HG03342 (cell line): Measurements from ENCODE around the gene SMS.

Experiments
- ATAC-seq: cut with Tn5 transposase; IDR thresholded peaks from one replicate; pipeline ENCODE4 v1.9.1; 2021; ENCODE audit warnings: mild to moderate bottlenecking, moderate library complexity; ENCODE audit not compliant: unreplicated experiment

The SMS gene

GRCh38 chrX:21975242-21975641 is 34.7 kb downstream of the SMS start:
- ATAC-seq: no peak

DNA sequence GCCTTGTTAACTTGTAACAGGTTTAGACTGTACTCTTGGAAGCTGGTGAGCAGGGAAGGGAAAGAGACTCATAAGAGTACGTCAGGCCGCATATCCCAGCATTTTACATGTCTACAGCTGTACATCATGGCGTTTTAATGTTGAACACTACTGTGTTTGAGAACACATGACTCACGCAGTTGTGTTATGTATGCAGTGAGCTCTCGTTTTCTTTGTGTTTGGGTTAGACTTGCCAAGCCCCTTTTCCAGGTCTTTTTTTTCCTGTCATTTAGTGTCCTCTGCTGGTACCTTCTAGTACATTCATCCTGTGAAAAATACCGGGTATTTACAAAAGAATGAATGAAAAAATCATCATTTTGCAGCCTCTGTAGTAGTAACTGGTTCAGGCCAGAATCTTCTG is 35.3 kb downstream of the SMS start:
- no peak for ATAC-seq

GRCh38 chrX:21978346-21978745 is 37.8 kb downstream of the SMS start:
- no peak for ATAC-seq

GRCh38 chrX:21982311-21982710 is 41.8 kb downstream of the SMS start:
- no peak for ATAC-seq

GRCh38 chrX:21985332-21985777 is 44.8 kb downstream of the SMS start:
- ATAC-seq: peak; percentile 94

DNA sequence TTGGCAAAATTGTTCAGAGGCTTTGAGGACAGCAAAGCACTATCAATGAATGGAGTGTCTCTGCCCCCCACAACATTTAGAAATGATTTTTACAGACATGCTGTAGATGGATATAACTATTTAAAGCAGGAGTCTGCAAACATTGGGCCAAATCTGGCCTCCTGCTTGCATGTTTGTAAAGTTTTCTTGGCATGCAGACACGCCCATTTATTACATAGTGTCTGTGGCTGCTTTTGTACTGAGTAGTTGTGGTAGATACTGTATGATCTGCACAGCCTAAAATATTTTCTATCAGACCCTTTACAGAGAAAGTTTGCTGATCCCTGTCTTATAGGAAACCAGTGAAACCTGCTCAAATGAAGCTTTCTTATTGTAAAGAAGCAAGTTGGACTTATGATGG is 46.1 kb downstream of the SMS start:
- no peak for ATAC-seq

GRCh38 chrX:21989384-21989783 is 48.9 kb downstream of the SMS start:
- peak; percentile 36 for ATAC-seq

DNA sequence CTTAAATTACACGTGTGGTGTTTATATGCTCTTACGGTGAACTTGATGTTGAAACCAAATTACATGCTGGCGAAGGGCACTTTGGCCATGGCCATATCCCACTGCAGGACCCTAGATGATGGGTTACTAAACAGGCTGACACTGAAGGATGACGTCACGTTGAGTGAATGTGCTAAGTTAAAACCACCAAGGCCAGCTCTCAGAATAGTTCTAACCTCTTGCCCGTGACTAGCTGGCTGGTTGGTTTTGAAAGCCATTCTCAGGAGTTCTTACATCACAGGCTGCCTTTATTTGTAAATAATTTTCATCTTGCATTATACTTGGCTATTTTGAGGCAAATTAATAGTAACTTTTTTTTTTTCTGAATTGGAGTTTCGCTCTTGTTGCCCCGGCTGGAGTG is 50.3 kb downstream of the SMS start:
- no peak for ATAC-seq

DNA sequence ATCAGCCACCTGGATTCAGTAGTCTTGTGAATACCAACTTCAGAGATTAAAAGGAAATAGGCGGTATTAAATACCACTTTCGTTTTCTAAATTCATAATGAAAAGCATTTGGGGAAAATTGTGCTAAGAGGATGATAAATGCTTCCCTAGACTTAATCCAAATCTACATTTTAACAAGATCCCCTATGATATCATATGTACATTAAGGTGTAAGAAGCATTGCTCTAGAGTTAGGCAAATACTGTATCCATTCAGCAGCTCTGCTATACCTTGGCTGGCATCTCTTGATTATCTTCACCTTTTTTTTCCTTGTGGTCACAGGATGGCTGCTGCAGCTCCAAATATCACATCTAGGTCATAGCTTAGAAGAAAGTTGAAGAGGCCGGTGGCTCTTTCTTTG is 51.0 kb downstream of the SMS start:
- ATAC-seq: no peak

GRCh38 chrX:21993265-21993664 is 52.8 kb downstream of the SMS start:
- ATAC-seq: peak; percentile 76

GRCh38 chrX:21996872-21997455 is 56.5 kb downstream of the SMS start:
- no peak for ATAC-seq

DNA sequence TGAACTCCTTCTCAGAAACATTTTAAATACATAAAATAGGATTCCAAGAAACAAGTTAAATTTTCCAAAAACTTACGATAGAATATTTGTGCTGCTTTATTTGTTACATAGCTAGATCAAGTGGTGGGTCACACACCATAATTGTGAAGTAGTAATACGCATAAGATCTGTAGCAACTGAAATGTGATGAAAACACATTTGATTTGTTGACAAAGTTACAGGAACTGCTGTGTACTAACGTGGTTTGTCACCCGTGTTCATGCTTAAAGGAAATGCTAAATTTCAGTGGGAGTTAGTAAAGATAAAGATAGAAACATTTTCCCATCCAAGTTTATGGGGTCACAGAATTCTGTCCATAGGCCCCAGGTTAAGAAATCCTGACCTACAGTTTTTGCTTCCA is 57.5 kb downstream of the SMS start:
- ATAC-seq: no peak

DNA sequence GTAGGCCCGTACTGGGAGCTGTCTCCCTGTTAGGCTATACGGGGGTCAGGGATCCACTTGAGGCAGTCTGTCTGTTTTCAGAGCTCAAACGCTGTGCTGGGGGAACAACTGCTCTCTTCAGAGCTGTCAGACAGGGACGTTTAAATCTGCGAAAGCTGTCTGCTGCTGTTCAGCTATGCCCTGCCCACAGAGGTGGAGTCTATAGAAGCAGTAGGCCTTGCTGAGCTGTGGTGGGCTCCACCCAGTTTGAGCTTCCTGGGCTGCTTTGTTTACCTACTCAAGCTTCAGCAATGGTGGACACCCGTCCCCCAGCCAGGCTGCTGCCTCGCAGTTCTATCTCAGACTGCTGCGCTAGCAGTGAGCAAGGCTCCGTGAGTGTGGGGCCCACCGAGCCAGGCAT is 64.4 kb downstream of the SMS start:
- no peak for ATAC-seq

GRCh38 chrX:22012051-22012450 is 71.5 kb downstream of the SMS start:
- no peak for ATAC-seq

GRCh38 chrX:22012931-22013330 is 72.4 kb downstream of the SMS start:
- ATAC-seq: no peak

GRCh38 chrX:22015139-22015750 is 74.7 kb downstream of the SMS start:
- ATAC-seq: no peak

DNA sequence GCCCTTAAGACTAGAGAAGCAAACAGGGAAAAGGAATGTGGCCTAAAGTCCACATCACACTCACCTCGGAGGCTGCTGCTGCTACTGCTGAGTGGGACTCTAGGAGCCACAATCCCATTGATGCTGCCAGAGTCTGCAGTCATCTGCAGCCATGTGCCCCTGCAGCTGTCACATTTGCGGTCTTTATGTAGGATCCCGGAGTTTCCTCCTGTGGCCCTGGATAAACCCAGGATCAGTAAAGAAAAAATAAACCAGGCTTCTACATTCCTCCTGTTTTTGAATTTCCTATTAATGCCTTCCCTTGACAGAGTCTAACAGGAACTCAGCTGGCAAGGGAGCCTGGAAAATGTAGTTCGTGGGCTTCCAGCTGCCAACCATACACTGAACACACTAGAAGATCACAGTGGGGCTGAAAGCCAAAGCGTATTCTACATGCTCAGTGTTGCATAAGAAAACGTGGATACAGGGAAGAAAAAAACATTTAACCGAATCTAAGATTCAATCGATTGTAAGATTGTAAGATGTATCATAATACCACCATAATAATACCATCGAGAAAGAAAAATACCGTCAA is 81.3 kb downstream of the SMS start:
- ATAC-seq: no peak

- ATAC-seq: no peak
Measured at GRCh38 chrX:22024577-22024976, 84.1 kb downstream of the SMS start.

DNA sequence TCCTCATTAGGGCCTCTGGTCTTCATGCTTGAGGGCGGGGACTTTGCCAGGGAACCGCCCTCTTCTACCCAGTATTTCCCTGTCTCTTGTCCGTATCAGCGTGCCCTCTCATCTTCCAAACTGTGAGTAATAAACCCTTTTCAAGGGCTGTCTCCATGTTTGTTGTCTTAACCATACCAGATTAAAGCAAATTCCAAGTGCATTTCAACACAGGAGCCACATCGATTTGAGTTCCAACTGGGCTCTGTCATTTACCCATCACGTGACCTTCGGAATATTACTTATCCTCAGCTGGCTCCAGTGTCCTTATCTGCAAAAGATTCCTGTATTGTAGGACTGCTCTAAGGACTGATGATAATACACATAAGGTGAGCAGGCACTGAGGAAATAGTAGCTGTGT is 85.2 kb downstream of the SMS start:
- ATAC-seq: no peak

DNA sequence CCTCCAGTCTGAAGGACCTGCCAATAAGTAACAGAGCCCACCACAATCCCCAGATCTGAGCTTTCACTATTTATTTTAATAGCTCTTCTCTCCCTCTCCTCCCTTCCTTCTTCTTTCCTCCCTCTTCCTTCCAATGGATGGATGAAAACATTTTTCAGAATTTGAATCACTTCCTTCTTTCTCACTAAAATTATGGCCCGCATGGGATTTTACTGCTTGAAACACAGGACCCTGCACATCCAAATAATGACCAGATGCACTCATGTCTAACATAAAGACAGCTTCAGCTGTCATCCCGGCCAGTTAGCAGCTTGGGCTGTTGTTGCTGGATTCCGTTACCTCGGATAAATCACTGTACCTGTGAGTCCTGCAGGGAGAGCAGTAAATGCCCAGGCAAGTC is 86.2 kb downstream of the SMS start:
- ATAC-seq: no peak

GRCh38 chrX:22032084-22032483 is 91.6 kb downstream of the SMS start, which contains the start of gene PHEX:
Gene PHEX, plus strand, starts transcription at chrX:22032325. Its CDS starts 681 bp downstream, at chrX:22033006.
- no peak for ATAC-seq

- ATAC-seq: no peak
Measured at GRCh38 chrX:22032506-22032905, 92.0 kb downstream of the SMS start.

GRCh38 chrX:22033818-22034217 is 93.3 kb downstream of the SMS start:
- no peak for ATAC-seq
